GM13976 (cell line): ENCODE results near the gene ABL2.
A peak's percentile ranks its signal among the peaks of the same experiment; 100 is the strongest.

ENCODE experiments used
- DNase-seq: peaks from one replicate; pipeline ENCODE4 v3.0.0; 2012; ENCODE audit warnings: low spot score
- in situ Hi-C: fragments of 300-500 bp; cut with MboI; formaldehyde crosslinking; loops from one replicate; pipeline ENCODE4 v1.12.0; 2022; ENCODE audit warnings: low sequenced_read_pairs, mixed read lengths, inconsistent platforms; ENCODE audit not compliant: unreplicated experiment
- TF ChIP-seq, protein P1 (sequence below): IDR thresholded peaks from 2 replicates; pipeline ENCODE4 v1.5.1; 2012; ENCODE audit warnings: borderline replicate concordance, mild to moderate bottlenecking; ENCODE audit not compliant: insufficient read depth; ENCODE audit errors: extremely low read depth, missing control alignments, control extremely low read depth

ABL2 gene

DNA sequence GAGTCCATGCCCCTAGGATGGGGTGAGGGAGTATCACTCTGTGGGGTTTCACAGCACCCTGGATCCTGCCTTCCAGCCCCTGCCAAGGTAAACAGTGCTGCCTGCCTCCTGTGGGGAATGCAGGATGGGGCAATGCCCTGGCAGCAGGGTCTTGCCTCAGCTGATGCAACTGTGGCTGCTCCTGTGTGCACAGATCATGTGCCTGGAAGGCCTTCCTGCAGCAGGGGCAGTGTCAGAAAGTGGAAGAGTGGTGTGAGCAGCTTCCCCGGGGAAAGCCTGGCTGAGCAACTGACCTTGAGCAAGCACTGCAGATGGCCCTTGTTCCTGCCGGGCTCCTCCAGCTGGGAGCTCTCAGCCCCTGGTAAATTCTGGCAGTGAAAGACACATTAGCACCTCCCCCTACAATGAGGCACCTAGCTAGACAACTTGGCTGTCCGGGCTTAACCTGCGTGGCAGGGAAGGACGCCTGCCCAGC lies 137.7 kb downstream of the ABL2 start:
- no peak for DNase-seq
- TF ChIP-seq, protein P1, sequence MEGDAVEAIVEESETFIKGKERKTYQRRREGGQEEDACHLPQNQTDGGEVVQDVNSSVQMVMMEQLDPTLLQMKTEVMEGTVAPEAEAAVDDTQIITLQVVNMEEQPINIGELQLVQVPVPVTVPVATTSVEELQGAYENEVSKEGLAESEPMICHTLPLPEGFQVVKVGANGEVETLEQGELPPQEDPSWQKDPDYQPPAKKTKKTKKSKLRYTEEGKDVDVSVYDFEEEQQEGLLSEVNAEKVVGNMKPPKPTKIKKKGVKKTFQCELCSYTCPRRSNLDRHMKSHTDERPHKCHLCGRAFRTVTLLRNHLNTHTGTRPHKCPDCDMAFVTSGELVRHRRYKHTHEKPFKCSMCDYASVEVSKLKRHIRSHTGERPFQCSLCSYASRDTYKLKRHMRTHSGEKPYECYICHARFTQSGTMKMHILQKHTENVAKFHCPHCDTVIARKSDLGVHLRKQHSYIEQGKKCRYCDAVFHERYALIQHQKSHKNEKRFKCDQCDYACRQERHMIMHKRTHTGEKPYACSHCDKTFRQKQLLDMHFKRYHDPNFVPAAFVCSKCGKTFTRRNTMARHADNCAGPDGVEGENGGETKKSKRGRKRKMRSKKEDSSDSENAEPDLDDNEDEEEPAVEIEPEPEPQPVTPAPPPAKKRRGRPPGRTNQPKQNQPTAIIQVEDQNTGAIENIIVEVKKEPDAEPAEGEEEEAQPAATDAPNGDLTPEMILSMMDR: no peak
- in situ Hi-C loops: loop anchor here (25.0 kb wide), 1 partner anchor 721 kb away; no protein-coding TSS in a partner anchor

DNA sequence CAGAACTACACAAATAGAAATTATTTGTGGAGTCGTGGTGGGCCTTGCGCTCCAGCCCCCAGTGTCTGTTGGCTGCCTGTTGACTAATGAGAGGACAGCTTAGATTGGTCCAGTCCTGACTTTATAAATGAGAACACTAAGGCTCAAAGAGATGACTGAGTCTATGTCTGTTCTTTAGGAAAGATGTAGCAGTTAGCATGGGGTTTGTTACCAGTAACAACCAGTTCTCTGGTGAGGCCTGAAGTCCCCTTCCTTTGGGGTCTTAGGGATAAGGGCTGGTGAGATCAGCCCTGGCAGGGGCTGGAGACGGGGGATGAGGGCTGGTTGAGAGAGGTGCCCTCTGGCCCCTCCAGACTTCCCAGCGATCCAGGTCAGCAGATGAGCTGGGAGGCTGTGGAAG lies 138.6 kb downstream of the ABL2 start:
- in situ Hi-C loops: loop anchor here (25.0 kb wide), 1 partner anchor 721 kb away; no protein-coding TSS in a partner anchor
- TF ChIP-seq, protein P1: no peak

DNA sequence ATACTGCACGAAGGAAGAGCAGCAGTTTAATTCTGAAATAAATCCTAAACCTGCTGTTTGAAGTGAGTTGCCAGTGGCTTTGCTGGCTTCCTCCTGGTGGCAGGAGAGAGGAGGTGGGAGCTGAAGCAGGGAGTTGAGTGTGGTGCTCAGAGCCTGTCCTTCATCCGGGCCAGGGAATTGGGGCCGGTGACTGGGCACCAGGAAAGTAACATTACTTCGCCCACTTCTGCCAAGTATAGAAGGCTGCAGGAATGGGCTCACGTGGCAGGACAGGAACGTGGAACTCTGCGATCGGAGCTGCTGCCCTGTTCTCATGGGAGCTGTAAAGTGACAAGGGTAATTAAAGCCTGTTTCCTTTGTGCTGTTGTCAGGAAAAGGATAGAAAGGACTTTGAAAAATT lies 139.0 kb downstream of the ABL2 start:
- no peak for DNase-seq
- in situ Hi-C loops: loop anchor here (25.0 kb wide), 1 partner anchor 722 kb away; no protein-coding TSS in a partner anchor
- TF ChIP-seq, protein P1: no peak

More for the DNA sequence above, 138.6 kb downstream of the ABL2 start:
- DNase-seq: no peak

DNA sequence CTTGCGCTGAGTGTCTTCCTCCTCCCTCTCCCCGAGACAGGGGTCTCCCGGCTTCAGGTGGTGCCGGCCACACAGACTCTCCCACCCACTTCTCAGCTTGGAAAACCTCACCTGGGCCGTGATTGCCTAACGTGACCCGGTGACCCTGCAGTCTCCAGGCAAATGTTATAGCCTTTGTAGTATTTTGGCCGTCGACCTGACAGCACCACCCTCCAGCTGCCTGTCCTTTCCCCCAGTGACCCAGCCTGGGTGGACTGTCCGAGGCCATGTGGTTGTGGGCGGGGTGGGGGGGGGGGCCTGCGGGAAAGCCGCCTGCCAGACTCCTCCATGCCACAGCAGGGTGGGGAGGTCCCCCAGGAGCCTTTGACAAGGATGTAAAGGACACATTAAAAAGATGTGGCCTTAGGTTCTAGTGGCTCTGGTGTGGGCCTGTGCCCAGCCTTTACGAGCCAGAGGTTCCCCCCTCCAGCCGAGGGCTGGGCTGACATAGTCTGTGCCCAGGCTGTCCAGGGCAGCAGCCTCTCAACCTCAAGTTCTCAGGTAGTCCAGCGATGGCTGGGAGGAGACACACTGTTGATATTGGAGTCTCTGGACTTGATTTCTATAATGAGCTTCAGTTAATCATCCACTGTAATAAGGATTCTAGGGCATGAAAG lies 139.5 kb downstream of the ABL2 start:
- DNase-seq: no peak
- in situ Hi-C loops: loop anchor here (25.0 kb wide), 1 partner anchor 722 kb away; no protein-coding TSS in a partner anchor
- TF ChIP-seq, protein P1: no peak

DNA sequence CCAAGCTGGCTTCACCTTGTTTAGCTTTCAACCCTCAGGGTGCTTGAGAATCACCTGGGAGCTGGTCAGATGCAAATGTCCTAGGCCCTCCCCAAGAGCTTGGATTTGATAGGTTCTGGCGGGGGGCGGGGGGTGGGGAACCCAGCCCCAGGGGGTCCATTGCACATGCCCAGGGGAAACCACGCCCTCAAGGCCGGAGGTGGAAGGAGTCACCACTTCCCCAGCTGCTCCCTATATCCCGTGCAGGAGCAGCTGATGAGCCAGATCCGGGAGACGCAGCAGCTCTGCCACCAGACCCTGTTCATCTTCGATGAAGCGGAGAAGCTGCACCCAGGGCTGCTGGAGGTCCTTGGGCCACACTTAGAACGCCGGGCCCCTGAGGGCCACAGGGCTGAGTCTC lies 141.8 kb downstream of the ABL2 start:
- peak; percentile 40 for DNase-seq
- TF ChIP-seq, protein P1: no peak
- in situ Hi-C loops: loop anchor here (25.0 kb wide), 1 partner anchor 725 kb away; no protein-coding TSS in a partner anchor

DNA sequence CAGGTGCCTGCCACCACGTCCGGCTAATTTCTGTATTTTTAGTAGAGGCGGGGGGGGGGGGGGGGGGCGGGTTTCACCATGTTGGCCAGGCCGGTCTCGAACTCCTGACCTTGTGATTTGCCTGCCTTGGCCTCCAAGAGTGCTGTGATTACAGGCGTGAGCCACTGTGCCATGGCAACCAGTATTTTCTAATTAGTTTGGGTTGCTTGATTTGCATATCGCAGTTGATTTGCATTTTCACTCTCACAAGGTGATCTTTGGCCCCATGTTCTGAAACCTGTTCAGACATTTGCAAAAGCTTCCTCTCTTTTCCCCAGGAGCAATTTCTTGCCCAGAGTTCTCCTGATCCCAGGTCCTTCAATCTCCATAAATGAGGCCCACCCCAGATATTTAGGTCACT lies 145.9 kb downstream of the ABL2 start:
- DNase-seq: peak; percentile 55
- in situ Hi-C loops: loop anchor here (25.0 kb wide), 1 partner anchor 729 kb away; no protein-coding TSS in a partner anchor

More for the DNA sequence above, 145.9 kb downstream of the ABL2 start:
- TF ChIP-seq, protein P1: no peak
